ENCODE measurements around the gene CLDN22. TPM values are rescaled to one million over a fixed set of nuclear protein-coding genes. Genes with fewer than 3 reads are reported as not detected.

The CLDN22 gene
- total RNA-seq, 2 experiments from 2014 or later, result not detected

- H3K4me1 Mint-ChIP-seq, result no peaks in the 10 kb centered on the region
- H3K27me3 Mint-ChIP-seq, result no peaks in the 10 kb centered on the region
- no peak for DNase-seq
- H3K9me3 Mint-ChIP-seq, result no peaks in the 10 kb centered on the region
- H3K36me3 Mint-ChIP-seq, result no peaks in the 10 kb centered on the region
- no peak overlapping the region for H3K4me3 Mint-ChIP-seq
- H3K27ac Mint-ChIP-seq, result no peak overlapping the region
Measured at GRCh38 chr4:183286590-183287308, 33.3 kb downstream of the CLDN22 start.

DNA sequence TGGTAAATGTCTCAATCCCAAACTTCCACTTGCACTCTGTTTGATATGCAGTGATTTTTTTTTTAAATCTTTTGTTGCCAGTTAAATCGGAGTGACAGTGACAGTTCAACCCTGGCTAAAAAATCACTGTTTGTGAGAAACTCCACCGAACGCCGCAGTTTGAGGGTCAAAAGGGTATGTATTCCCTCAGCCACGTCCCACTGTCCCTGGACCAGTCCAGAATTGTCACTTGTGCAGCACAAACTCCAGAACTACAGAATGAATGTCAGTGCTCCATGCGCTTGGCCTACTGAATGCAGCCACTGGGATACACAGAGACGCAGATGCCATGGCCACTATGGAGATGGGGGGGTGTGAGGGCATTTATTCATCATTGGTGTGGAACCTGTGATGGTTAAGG lies 34.2 kb downstream of the CLDN22 start:
- no peaks in the 10 kb centered on the region for H3K36me3 Mint-ChIP-seq
- no peak for DNase-seq
- no peak overlapping the region for H3K27ac Mint-ChIP-seq
- no peaks in the 10 kb centered on the region for H3K27me3 Mint-ChIP-seq
- no peaks in the 10 kb centered on the region for H3K9me3 Mint-ChIP-seq
- H3K4me3 Mint-ChIP-seq, result no peak overlapping the region
- H3K4me1 Mint-ChIP-seq, result no peaks in the 10 kb centered on the region

DNA sequence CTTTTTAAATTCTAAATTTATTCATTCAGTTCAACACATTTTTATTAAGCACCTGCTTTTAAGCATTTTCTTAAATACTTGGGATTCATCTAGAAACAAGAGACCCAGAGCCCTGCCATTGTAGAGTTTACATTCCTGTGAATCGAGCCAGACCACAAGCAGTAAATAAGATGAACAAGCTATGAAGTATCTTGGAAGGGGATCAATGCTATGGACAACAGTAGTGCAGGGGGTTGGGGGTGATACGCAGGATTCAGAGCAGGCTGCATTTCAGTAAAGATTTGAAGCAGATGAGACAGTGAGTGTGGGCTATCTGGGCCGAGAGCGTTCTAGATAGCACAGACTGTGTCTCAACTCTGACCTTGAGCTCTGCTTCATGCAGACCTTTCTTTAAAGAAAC lies 35.1 kb downstream of the CLDN22 start:
- Mint-ChIP-seq H3K4me1 (no peaks in the 10 kb centered on the region), H3K4me3 (no peak overlapping the region), H3K9me3 (no peaks in the 10 kb centered on the region), H3K27me3 (no peaks in the 10 kb centered on the region), H3K36me3 (no peaks in the 10 kb centered on the region), H3K27ac (no peak overlapping the region)
- DNase-seq, result no peak

GRCh38 chr4:183284258-183284785 lies 35.8 kb downstream of the CLDN22 start:
- no peak for DNase-seq
- H3K36me3 Mint-ChIP-seq, result no peaks in the 10 kb centered on the region

GRCh38 chr4:183276106-183276505 lies 44.0 kb downstream of the CLDN22 start:
- H3K36me3 Mint-ChIP-seq, result peaks cover 3% of the 10 kb centered on the region
- H3K4me1 Mint-ChIP-seq, result no peaks in the 10 kb centered on the region
- H3K27ac Mint-ChIP-seq, result no peak overlapping the region

More at GRCh38 chr4:183284258-183284785, 35.8 kb downstream of the CLDN22 start:
- no peaks in the 10 kb centered on the region for H3K4me1 Mint-ChIP-seq
- no peak overlapping the region for H3K27ac Mint-ChIP-seq
- H3K9me3 Mint-ChIP-seq, result no peaks in the 10 kb centered on the region
- no peak overlapping the region for H3K4me3 Mint-ChIP-seq
- H3K27me3 Mint-ChIP-seq, result no peaks in the 10 kb centered on the region

DNA sequence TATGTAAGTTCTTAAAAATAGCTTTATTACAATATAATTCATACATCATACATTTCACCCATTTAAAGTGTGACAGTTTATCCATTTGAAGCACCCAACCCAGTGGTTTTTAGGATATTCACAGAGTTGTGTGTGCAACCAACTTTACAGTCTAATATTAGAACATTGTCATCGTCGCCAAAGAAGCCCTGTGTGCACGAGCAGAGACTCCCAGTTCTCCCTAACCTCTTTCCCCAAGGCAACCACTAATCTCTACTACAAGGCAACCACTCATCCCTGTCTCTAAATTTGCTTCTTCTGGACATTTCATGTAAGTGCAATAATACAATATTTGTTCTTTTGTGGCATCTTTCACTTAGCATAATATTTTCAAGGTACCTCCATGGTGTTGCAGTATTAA lies 47.7 kb downstream of the CLDN22 start:
- Mint-ChIP-seq H3K4me1 (no peaks in the 10 kb centered on the region), H3K27ac (no peak overlapping the region), H3K9me3 (peaks cover 17% of the 10 kb centered on the region), H3K27me3 (no peaks in the 10 kb centered on the region), H3K36me3 (peaks cover 3% of the 10 kb centered on the region), H3K4me3 (no peak overlapping the region)
- DNase-seq, result no peak

More at GRCh38 chr4:183276106-183276505, 44.0 kb downstream of the CLDN22 start:
- Mint-ChIP-seq H3K9me3 (peaks cover 17% of the 10 kb centered on the region), H3K4me3 (no peak overlapping the region), H3K27me3 (no peaks in the 10 kb centered on the region)
- DNase-seq, result no peak

DNA sequence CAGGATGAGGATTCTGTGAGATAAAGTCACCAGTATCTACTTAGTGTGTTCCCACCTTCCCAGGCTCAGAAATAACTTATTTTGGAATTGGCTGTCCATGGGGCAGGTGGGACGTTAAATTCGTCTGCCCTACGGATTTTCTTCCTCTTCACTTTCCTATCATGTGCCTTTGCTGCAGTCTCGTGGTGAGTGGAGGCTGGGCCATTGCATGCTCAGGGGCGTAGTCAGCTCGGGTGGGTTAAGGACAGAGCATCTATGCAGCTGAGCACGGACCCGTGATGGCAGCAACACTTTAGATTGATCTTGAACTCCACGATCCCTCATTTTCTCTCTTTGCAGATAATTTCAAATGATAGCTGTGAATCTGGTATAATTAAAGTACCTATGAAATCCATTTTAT lies 51.5 kb downstream of the CLDN22 start:
- no peak overlapping the region for H3K4me3 Mint-ChIP-seq
- H3K36me3 Mint-ChIP-seq, result no peaks in the 10 kb centered on the region
- H3K27me3 Mint-ChIP-seq, result no peaks in the 10 kb centered on the region
- no peaks in the 10 kb centered on the region for H3K9me3 Mint-ChIP-seq
- no peaks in the 10 kb centered on the region for H3K4me1 Mint-ChIP-seq
- DNase-seq, result no peak
- no peak overlapping the region for H3K27ac Mint-ChIP-seq

Other genes with a start within 250 kb of the CLDN22 start
- 1 to 10 TPM; 4.4 to 4.6 TPM for gene WWC2, start 221.0 kb downstream of the CLDN22 start, total RNA-seq
- gene CLDN24, start 2.1 kb upstream of the CLDN22 start, total RNA-seq, result not detected
- 10 to 100 TPM; 27.7 to 29.7 TPM for gene CDKN2AIP, start 124.4 kb upstream of the CLDN22 start, total RNA-seq
- gene ING2, start 184.8 kb upstream of the CLDN22 start, total RNA-seq, result 10 to 100 TPM; 17.4 to 18.0 TPM